ENCODE results near the gene PLXNA1. TPM values are rescaled to one million over a fixed set of nuclear protein-coding genes. Genes with fewer than 3 reads are reported as not detected.

The PLXNA1 gene
- total RNA-seq, 1 donor from 2014 or later = 63.3 TPM

DNA sequence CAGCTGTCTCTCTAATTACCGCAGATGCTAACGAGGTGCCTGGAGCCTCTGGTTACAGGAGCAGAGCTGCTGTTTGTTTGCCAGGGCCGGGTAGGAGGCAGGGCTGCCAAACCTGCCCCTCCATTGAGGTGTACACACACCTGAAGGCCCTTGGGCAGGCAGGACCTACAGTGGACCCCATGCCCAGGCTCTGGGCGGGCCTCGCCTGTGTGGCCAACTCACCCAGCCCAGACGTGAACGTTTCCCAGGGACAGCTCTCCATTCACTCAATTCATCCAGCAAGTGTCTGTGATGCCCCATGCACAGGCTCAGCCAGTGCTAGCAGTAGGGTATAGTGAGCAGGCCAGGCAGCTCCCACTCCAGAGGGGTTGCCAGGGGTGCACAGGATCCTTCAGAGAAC, 43.7 kb downstream of the PLXNA1 start:
- Mint-ChIP-seq H3K4me1 (ENCODE audit: low read depth, unreplicated experiment) (no peaks in the 10 kb centered on the region), H3K4me3 (ENCODE audit: unreplicated experiment) (no peak overlapping the region), H3K27ac (ENCODE audit: unreplicated experiment) (no peak overlapping the region), H3K36me3 (ENCODE audit: low read depth, unreplicated experiment) (peaks cover 19% of the 10 kb centered on the region), H3K9me3 (ENCODE audit: unreplicated experiment) (no peaks in the 10 kb centered on the region), H3K27me3 (ENCODE audit: low read depth, unreplicated experiment) (no peaks in the 10 kb centered on the region)
- no peaks in the 10 kb centered on the region for H3K4me1 ChIP-seq (ENCODE audit: insufficient read depth, low read length)
- DNase-seq (ENCODE audit: low read depth) (no peak), FAIRE-seq (no peak)
- H3K4me3 ChIP-seq (ENCODE audit: insufficient read depth, low read depth, low read length) = no peak overlapping the region
- no peak overlapping the region for H3K27ac ChIP-seq (ENCODE audit: low read depth, low read length)
- H3K79me2 ChIP-seq (ENCODE audit: insufficient read depth, low read length) = no peaks in the 10 kb centered on the region
- H3K4me2 ChIP-seq (ENCODE audit: low read length) = no peak overlapping the region
- TF ChIP-seq, protein P1, sequence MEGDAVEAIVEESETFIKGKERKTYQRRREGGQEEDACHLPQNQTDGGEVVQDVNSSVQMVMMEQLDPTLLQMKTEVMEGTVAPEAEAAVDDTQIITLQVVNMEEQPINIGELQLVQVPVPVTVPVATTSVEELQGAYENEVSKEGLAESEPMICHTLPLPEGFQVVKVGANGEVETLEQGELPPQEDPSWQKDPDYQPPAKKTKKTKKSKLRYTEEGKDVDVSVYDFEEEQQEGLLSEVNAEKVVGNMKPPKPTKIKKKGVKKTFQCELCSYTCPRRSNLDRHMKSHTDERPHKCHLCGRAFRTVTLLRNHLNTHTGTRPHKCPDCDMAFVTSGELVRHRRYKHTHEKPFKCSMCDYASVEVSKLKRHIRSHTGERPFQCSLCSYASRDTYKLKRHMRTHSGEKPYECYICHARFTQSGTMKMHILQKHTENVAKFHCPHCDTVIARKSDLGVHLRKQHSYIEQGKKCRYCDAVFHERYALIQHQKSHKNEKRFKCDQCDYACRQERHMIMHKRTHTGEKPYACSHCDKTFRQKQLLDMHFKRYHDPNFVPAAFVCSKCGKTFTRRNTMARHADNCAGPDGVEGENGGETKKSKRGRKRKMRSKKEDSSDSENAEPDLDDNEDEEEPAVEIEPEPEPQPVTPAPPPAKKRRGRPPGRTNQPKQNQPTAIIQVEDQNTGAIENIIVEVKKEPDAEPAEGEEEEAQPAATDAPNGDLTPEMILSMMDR (IDR thresholded peaks at IDR 0.05; ENCODE audit: insufficient read depth, low read depth, low read length) = no peak
- TF ChIP-seq EZH2 (IDR thresholded peaks at IDR 0.05; ENCODE audit: insufficient read depth, low read length) = no peak
- H2AFZ ChIP-seq (ENCODE audit: low read depth, low read length) = no peak overlapping the region
- no peak overlapping the region for H3K9ac ChIP-seq (ENCODE audit: low read length)
- H3K27me3 ChIP-seq (ENCODE audit: insufficient read depth, low read length) = no peaks in the 10 kb centered on the region
- peaks cover 8% of the 10 kb centered on the region for H4K20me1 ChIP-seq (ENCODE audit: insufficient read depth, low read length)
- no peaks in the 10 kb centered on the region for H3K9me3 ChIP-seq (ENCODE audit: insufficient read depth, low read depth, low read length)
- H3K36me3 ChIP-seq (ENCODE audit: insufficient read depth, low read length) = peaks cover 8% of the 10 kb centered on the region

DNA sequence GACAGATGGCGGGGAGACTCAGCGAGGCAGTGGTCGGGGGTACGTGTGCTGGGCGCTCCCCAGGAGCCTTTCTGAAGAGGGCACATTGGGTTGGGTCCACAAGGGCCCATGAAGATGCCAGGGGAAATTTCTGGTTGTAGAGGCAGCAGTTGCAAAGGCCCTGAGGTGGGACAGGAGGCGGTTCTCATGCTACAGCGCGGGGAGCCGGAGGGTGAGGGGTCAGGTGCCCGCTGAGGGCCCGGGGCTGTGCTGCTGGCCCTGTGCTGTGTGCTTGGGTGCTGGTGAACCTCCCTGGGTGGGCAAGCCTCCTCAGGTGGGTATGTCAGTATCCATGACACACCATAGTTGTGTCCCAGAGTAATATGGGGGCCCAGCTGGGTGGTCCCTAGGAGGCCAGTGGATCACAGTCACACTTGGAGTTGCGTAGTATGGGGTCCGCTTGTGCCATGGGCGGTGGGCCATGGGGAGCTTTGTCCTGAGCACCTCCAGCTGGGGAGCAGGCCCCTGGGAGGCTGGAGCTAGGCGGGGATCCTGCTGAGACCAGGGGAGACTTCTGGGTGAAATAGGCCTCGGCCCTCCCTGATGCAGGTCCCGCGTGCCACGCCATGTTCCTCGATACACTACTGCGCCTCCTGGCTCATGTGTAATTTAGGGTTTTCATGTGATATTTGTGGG, 44.3 kb downstream of the PLXNA1 start:
- Histone ChIP-seq H3K9me3 (ENCODE audit: insufficient read depth, low read depth, low read length) (no peaks in the 10 kb centered on the region), H3K4me3 (ENCODE audit: insufficient read depth, low read depth, low read length) (no peak overlapping the region), H3K9ac (ENCODE audit: low read length) (no peak overlapping the region), H4K20me1 (ENCODE audit: insufficient read depth, low read length) (peaks cover 12% of the 10 kb centered on the region), H3K4me2 (ENCODE audit: low read length) (no peak overlapping the region), H3K27ac (ENCODE audit: low read depth, low read length) (no peak overlapping the region), H3K79me2 (ENCODE audit: insufficient read depth, low read length) (no peaks in the 10 kb centered on the region), H3K27me3 (ENCODE audit: insufficient read depth, low read length) (no peaks in the 10 kb centered on the region), H3K4me1 (ENCODE audit: insufficient read depth, low read length) (no peaks in the 10 kb centered on the region), H3K36me3 (ENCODE audit: insufficient read depth, low read length) (peaks cover 8% of the 10 kb centered on the region), H2AFZ (ENCODE audit: low read depth, low read length) (no peak overlapping the region)
- H3K9me3 Mint-ChIP-seq (ENCODE audit: unreplicated experiment) = no peaks in the 10 kb centered on the region
- TF ChIP-seq, protein P1 (IDR thresholded peaks at IDR 0.05; ENCODE audit: insufficient read depth, low read depth, low read length) = no peak
- TF ChIP-seq EZH2 (IDR thresholded peaks at IDR 0.05; ENCODE audit: insufficient read depth, low read length) = no peak
- FAIRE-seq (no peak), DNase-seq (ENCODE audit: low read depth) (no peak)
- no peaks in the 10 kb centered on the region for H3K27me3 Mint-ChIP-seq (ENCODE audit: low read depth, unreplicated experiment)
- peaks cover 16% of the 10 kb centered on the region for H3K36me3 Mint-ChIP-seq (ENCODE audit: low read depth, unreplicated experiment)
- no peak overlapping the region for H3K27ac Mint-ChIP-seq (ENCODE audit: unreplicated experiment)
- no peaks in the 10 kb centered on the region for H3K4me1 Mint-ChIP-seq (ENCODE audit: low read depth, unreplicated experiment)
- no peak overlapping the region for H3K4me3 Mint-ChIP-seq (ENCODE audit: unreplicated experiment)

DNA sequence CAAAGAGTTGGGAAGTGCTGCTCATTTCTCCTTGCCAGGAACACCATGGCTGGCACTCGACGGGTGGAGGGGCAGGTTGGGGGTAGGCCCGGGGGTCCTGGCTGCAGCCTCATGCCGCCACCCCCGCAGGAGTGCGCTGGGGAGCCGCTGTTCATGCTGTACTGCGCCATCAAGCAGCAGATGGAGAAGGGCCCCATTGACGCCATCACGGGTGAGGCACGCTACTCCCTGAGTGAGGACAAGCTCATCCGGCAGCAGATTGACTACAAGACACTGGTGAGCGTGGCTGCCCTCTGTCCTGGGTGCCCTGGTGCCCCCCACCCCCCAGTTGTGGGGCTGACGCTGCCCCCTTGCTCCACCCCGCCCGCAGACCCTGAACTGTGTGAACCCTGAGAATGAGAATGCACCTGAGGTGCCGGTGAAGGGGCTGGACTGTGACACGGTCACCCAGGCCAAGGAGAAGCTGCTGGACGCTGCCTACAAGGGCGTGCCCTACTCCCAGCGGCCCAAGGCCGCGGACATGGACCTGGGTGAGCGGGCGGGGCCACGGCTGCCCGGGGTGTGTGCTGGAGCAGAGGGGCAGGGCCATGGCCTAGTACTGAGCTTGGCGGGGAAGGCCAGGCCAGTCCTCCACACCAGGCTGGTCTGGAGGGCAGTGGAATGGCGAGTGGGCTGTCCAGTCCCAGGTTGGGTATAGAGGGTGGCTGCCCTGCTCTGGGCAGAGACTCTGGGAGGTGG, 45.1 kb downstream of the PLXNA1 start:
- H3K36me3 Mint-ChIP-seq (ENCODE audit: low read depth, unreplicated experiment) = peaks cover 15% of the 10 kb centered on the region
- no peaks in the 10 kb centered on the region for H3K4me1 Mint-ChIP-seq (ENCODE audit: low read depth, unreplicated experiment)

More for the DNA sequence above, 45.1 kb downstream of the PLXNA1 start:
- Mint-ChIP-seq H3K27ac (ENCODE audit: unreplicated experiment) (no peak overlapping the region), H3K9me3 (ENCODE audit: unreplicated experiment) (no peaks in the 10 kb centered on the region), H3K4me3 (ENCODE audit: unreplicated experiment) (no peak overlapping the region), H3K27me3 (ENCODE audit: low read depth, unreplicated experiment) (no peaks in the 10 kb centered on the region)
- H3K36me3 ChIP-seq (ENCODE audit: insufficient read depth, low read length) = peaks cover 11% of the 10 kb centered on the region
- no peak overlapping the region for H3K4me2 ChIP-seq (ENCODE audit: low read length)
- H3K27ac ChIP-seq (ENCODE audit: low read depth, low read length) = no peak overlapping the region
- DNase-seq (ENCODE audit: low read depth) (no peak), FAIRE-seq (no peak)
- H4K20me1 ChIP-seq (ENCODE audit: insufficient read depth, low read length) = peaks cover 12% of the 10 kb centered on the region
- H3K9me3 ChIP-seq (ENCODE audit: insufficient read depth, low read depth, low read length) = no peaks in the 10 kb centered on the region
- H3K4me1 ChIP-seq (ENCODE audit: insufficient read depth, low read length) = no peaks in the 10 kb centered on the region
- no peak overlapping the region for H3K4me3 ChIP-seq (ENCODE audit: insufficient read depth, low read depth, low read length)
- H3K9ac ChIP-seq (ENCODE audit: low read length) = no peak overlapping the region
- TF ChIP-seq, protein P1 (IDR thresholded peaks at IDR 0.05; ENCODE audit: insufficient read depth, low read depth, low read length) = no peak
- no peak for TF ChIP-seq EZH2 (IDR thresholded peaks at IDR 0.05; ENCODE audit: insufficient read depth, low read length)
- no peak overlapping the region for H2AFZ ChIP-seq (ENCODE audit: low read depth, low read length)
- H3K27me3 ChIP-seq (ENCODE audit: insufficient read depth, low read length) = no peaks in the 10 kb centered on the region
- H3K79me2 ChIP-seq (ENCODE audit: insufficient read depth, low read length) = no peaks in the 10 kb centered on the region

Measured in astrocyte (in vitro differentiated cells and primary cell).